GM03348 (cell line): ENCODE measurements around the gene NUDT21.
"Not testable (repeated sequence)": the region's sequence is repeated elsewhere in the genome, so short reads cannot be mapped to it uniquely, and the experiment has no call there.

Source experiments
- DNase-seq: peaks from one replicate; pipeline ENCODE4 v3.0.0; 2012; ENCODE audit warnings: low spot score

The NUDT21 gene

GRCh38 chr16:56380778-56381485, 70.2 kb downstream of the NUDT21 start:
- DNase-seq, result not testable (repeated sequence)
